Activated CD8-positive, alpha-beta memory T cell treated with anti-CD3 and anti-CD28 coated beads, Interleukin-2, amount 50 U/mL, for 1 hour (primary cell): ENCODE measurements around the gene ATG16L2.
A peak's percentile ranks its signal among the peaks of the same experiment; 100 is the strongest.
"Not testable (repeated sequence)": the region's sequence is repeated elsewhere in the genome, so short reads cannot be mapped to it uniquely, and the experiment has no call there.

Experiments
- DNase-seq: peaks from one replicate; pipeline ENCODE4 v3.0.0-alpha.2; 2020; ENCODE audit errors: extremely low read depth

ATG16L2 gene

GRCh38 chr11:72779495-72780128, 34.6 kb upstream of the ATG16L2 start:
- no peak for DNase-seq

GRCh38 chr11:72780296-72781062, 33.7 kb upstream of the ATG16L2 start:
- DNase-seq, result no peak

GRCh38 chr11:72781063-72781312, 33.2 kb upstream of the ATG16L2 start:
- no peak for DNase-seq

GRCh38 chr11:72781313-72782080, 32.7 kb upstream of the ATG16L2 start:
- peak; percentile 12 for DNase-seq

- DNase-seq, result no peak
These were observed 31.9 kb upstream of the ATG16L2 start for GRCh38 chr11:72782081-72782920.

GRCh38 chr11:72783144-72783905, 30.9 kb upstream of the ATG16L2 start:
- DNase-seq, result no peak

GRCh38 chr11:72784662-72785061, 29.5 kb upstream of the ATG16L2 start:
- DNase-seq, result no peak

- no peak for DNase-seq
These were observed 27.7 kb upstream of the ATG16L2 start for GRCh38 chr11:72786305-72787215.

GRCh38 chr11:72787216-72788104, 26.8 kb upstream of the ATG16L2 start:
- no peak for DNase-seq

- DNase-seq, result no peak
These were observed 26.0 kb upstream of the ATG16L2 start for GRCh38 chr11:72788241-72788640.

- no peak for DNase-seq
These were observed 24.6 kb upstream of the ATG16L2 start for GRCh38 chr11:72789493-72790131.

GRCh38 chr11:72791228-72791627, 23.0 kb upstream of the ATG16L2 start:
- not testable (repeated sequence) for DNase-seq

GRCh38 chr11:72792437-72793021, 21.7 kb upstream of the ATG16L2 start:
- no peak for DNase-seq

GRCh38 chr11:72793076-72793424, 21.2 kb upstream of the ATG16L2 start:
- DNase-seq, result no peak

- DNase-seq, result peak; percentile 86
These were observed 20.5 kb upstream of the ATG16L2 start, which contains the start of gene STARD10 for GRCh38 chr11:72793425-72794367. Gene STARD10, minus strand, starts transcription at chr11:72794047. Its CDS starts 12,866 bp downstream, at chr11:72781181.

GRCh38 chr11:72798361-72798760, 15.8 kb upstream of the ATG16L2 start:
- DNase-seq, result no peak

GRCh38 chr11:72799441-72799840, 14.8 kb upstream of the ATG16L2 start:
- DNase-seq, result no peak
